Neuronal stem cell (in vitro differentiated cells): Measurements from ENCODE around the gene STARD7.

Experiments
- DNase-seq: peaks from one replicate; pipeline ENCODE4 v3.0.0-alpha.2; 2013; ENCODE audit warnings: low spot score
- H2AFZ ChIP-seq: one replicate; pipeline ENCODE4 v1.6.1; 2013; ENCODE audit warnings: mild to moderate bottlenecking, low read length, inconsistent platforms
- H2AK5ac ChIP-seq: 2 replicates; pipeline ENCODE4 v1.6.1; 2013; ENCODE audit warnings: low read depth, mild to moderate bottlenecking, inconsistent platforms, low read length, moderate library complexity, mixed read lengths
- H2BK120ac ChIP-seq: 2 replicates; pipeline ENCODE4 v1.6.1; 2013; ENCODE audit warnings: low read depth, mild to moderate bottlenecking, inconsistent platforms, low read length, moderate library complexity, mixed read lengths
- H2BK12ac ChIP-seq: one replicate; pipeline ENCODE4 v1.6.1; 2013; ENCODE audit warnings: low read length, inconsistent platforms
- H2BK15ac ChIP-seq: 2 replicates; pipeline ENCODE4 v1.6.1; 2013; ENCODE audit warnings: mild to moderate bottlenecking, low read length, inconsistent platforms, mixed read lengths
- H2BK5ac ChIP-seq: one replicate; pipeline ENCODE4 v1.6.1; 2013; ENCODE audit warnings: inconsistent platforms, mild to moderate bottlenecking, low read length, moderate library complexity
- H3K14ac ChIP-seq: one replicate; pipeline ENCODE4 v1.6.1; 2013; ENCODE audit warnings: low read length, inconsistent platforms
- H3K18ac ChIP-seq: 2 replicates; pipeline ENCODE4 v1.6.1; 2013; ENCODE audit warnings: low read length, inconsistent platforms
- H3K23ac ChIP-seq: 2 replicates; pipeline ENCODE4 v1.6.1; 2013; ENCODE audit warnings: low read depth, mild to moderate bottlenecking, mixed read lengths, low read length, inconsistent platforms; ENCODE audit not compliant: poor library complexity
- H3K27ac ChIP-seq: replicated peaks from 3 replicates; pipeline ENCODE4 v1.5.1; 2013; ENCODE audit warnings: low read length, inconsistent platforms
- H3K27me3 ChIP-seq, 3 experiments: 2 replicates each; pipeline ENCODE4 v1.6.1; 2013; ENCODE audit warnings: low read length in 3 of 3, mild to moderate bottlenecking in 2 of 3, inconsistent platforms in 1 of 3, low read depth in 1 of 3, mixed read lengths in 1 of 3, moderate library complexity in 1 of 3; ENCODE audit not compliant: control insufficient read depth in 3 of 3, insufficient read depth in 3 of 3
- H3K36me3 ChIP-seq, 2 donors: replicated peaks in 1 of 2; 2 replicates each; pipeline ENCODE4 v1.6.1; 2013; ENCODE audit warnings: low read length in 2 of 2; ENCODE audit not compliant: control insufficient read depth in 2 of 2, insufficient read depth in 2 of 2
- H3K4ac ChIP-seq: 2 replicates; pipeline ENCODE4 v1.6.1; 2013; ENCODE audit warnings: inconsistent platforms, mild to moderate bottlenecking, low read length, moderate library complexity
- H3K4me1 ChIP-seq, 2 donors: 1 replicate in 1 of 2; 2 replicates in 1 of 2; pipeline ENCODE4 v1.6.1; 2013; ENCODE audit warnings: low read length in 2 of 2, low read depth in 1 of 2; ENCODE audit not compliant: control insufficient read depth in 2 of 2, insufficient read depth in 1 of 2
- H3K4me2 ChIP-seq: one replicate; pipeline ENCODE4 v1.6.1; 2013; ENCODE audit warnings: mild to moderate bottlenecking, low read length, inconsistent platforms; ENCODE audit not compliant: insufficient read depth, poor library complexity, severe bottlenecking
- H3K4me3 ChIP-seq, 2 donors: 2 replicates each; pipeline ENCODE4 v1.5.1; 2013; ENCODE audit warnings: low read length in 2 of 2, mild to moderate bottlenecking in 2 of 2, inconsistent platforms in 1 of 2, moderate library complexity in 1 of 2
- H3K79me1 ChIP-seq: one replicate; pipeline ENCODE4 v1.6.1; 2013; ENCODE audit warnings: low read depth, mild to moderate bottlenecking, inconsistent platforms, low read length, moderate library complexity
- H3K9ac ChIP-seq: one replicate; pipeline ENCODE4 v1.6.1; 2013; ENCODE audit warnings: mild to moderate bottlenecking, low read depth, low read length, inconsistent platforms; ENCODE audit not compliant: poor library complexity
- H3K9me3 ChIP-seq, 2 donors: replicated peaks in 1 of 2; 2 replicates each; pipeline versions ENCODE3 to v1.6.1; 2013; ENCODE audit warnings: low read length in 2 of 2, mild to moderate bottlenecking in 2 of 2, inconsistent platforms in 1 of 2, low read depth in 1 of 2, mixed read lengths in 1 of 2, moderate library complexity in 1 of 2; ENCODE audit not compliant: control insufficient read depth in 2 of 2, insufficient read depth in 1 of 2
- H4K8ac ChIP-seq: one replicate; pipeline ENCODE4 v1.6.1; 2013; ENCODE audit warnings: low read depth, mild to moderate bottlenecking, inconsistent platforms, low read length, moderate library complexity
- H4K91ac ChIP-seq: one replicate; pipeline ENCODE4 v1.6.1; 2013; ENCODE audit warnings: low read length, low read depth, mild to moderate bottlenecking, inconsistent platforms; ENCODE audit not compliant: poor library complexity
- WGBS, 2 donors: extraction: QIAGEN DNeasy Blood & Tissue Kit; methylation state at CpG; one replicate each; pipeline ENCODE4 v1.1.7; 2013; ENCODE audit warnings: missing lambda C conversion rate in 2 of 2, mixed read lengths in 1 of 2; ENCODE audit not compliant: insufficient read length in 2 of 2, insufficient replicate concordance in 1 of 2; ENCODE audit errors: extremely low coverage in 2 of 2; 5-methylcytosine and 5-hydroxymethylcytosine counted together

Gene STARD7

DNA sequence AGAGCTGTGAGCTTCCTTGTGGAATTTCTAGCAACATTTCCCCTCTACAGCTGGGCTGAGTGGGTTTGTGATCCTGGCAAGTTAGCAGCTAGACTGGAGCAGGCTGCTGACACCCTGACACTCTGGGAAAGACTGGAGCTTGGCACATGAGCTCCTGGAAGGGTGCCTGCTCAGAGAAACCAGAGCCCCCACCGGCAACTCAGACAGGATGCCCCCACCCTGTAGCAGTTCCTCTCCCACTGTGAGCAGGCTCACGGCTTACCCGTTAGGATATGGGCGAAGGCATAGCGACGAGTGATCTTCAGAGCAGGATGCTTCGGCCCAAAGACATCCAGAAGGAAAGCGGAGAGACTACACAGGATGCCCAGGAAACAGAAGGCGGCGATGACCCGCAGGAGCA, 45.9 kb upstream of the STARD7 start:
- no CpG with 5 or more reads among the region's 11 CpGs for WGBS, 2 donors
- H3K36me3 ChIP-seq = peaks cover 16 to 77% of the 10 kb centered on the region in 2 donors

GRCh38 chr2:96253006-96253405, 44.4 kb upstream of the STARD7 start:
- Histone ChIP-seq H3K79me1 (peaks cover 2% of the 10 kb centered on the region), H2BK120ac (no peak overlapping the region), H3K36me3 (peaks cover 14 to 61% of the 10 kb centered on the region in 2 donors), H2AK5ac (no peak overlapping the region), H2BK5ac (no peak overlapping the region), H3K18ac (no peak overlapping the region), H3K4me1 (peaks cover 3 to 8% of the 10 kb centered on the region in 2 donors), H4K91ac (no peak overlapping the region), H3K23ac (no peak overlapping the region), H2BK12ac (no peak overlapping the region), H3K14ac (no peak overlapping the region), H3K9ac (no peak overlapping the region), H3K9me3 (no peaks in the 10 kb centered on the region), H3K4ac (no peak overlapping the region), H3K27ac (no peak overlapping the region), H2AFZ (no peak overlapping the region), H3K4me2 (no peak overlapping the region), H3K27me3 (no peaks in the 10 kb centered on the region), H3K4me3 (no peak overlapping the region), H4K8ac (no peak overlapping the region), H2BK15ac (no peak overlapping the region)
- WGBS, 2 donors = no CpG with 5 or more reads among the region's 7 CpGs
- no peak for DNase-seq

More for the DNA sequence above, 45.9 kb upstream of the STARD7 start:
- Histone ChIP-seq H3K18ac (no peak overlapping the region), H3K14ac (no peak overlapping the region), H3K27me3 (no peaks in the 10 kb centered on the region), H3K4me2 (no peak overlapping the region), H3K4me3 (no peak overlapping the region), H3K4me1 (peaks cover 3 to 8% of the 10 kb centered on the region in 2 donors), H2BK5ac (no peak overlapping the region), H2BK15ac (no peak overlapping the region), H2BK12ac (no peak overlapping the region), H4K91ac (no peak overlapping the region), H2AFZ (no peak overlapping the region), H3K27ac (no peak overlapping the region), H2BK120ac (no peak overlapping the region), H3K4ac (no peak overlapping the region), H4K8ac (no peak overlapping the region), H3K23ac (no peak overlapping the region), H3K9ac (no peak overlapping the region), H2AK5ac (no peak overlapping the region), H3K79me1 (peaks cover 4% of the 10 kb centered on the region), H3K9me3 (no peaks in the 10 kb centered on the region)
- no peak for DNase-seq

- no peaks in the 10 kb centered on the region for H3K9me3 ChIP-seq
- H4K8ac ChIP-seq = no peak overlapping the region
- no peak overlapping the region for H3K27ac ChIP-seq
- H3K18ac ChIP-seq = no peak overlapping the region
- no peak overlapping the region for H3K14ac ChIP-seq
- H3K23ac ChIP-seq = no peak overlapping the region
- peak overlapping the region; percentile 83 for H3K9ac ChIP-seq
- no peak overlapping the region for H2BK15ac ChIP-seq
- no peak overlapping the region for H2BK5ac ChIP-seq
- no peak overlapping the region for H3K4ac ChIP-seq
- peaks cover 14 to 58% of the 10 kb centered on the region in 2 donors for H3K36me3 ChIP-seq
- H2AK5ac ChIP-seq = no peak overlapping the region
- H2AFZ ChIP-seq = no peak overlapping the region
- H3K4me1 ChIP-seq = peaks cover 3 to 8% of the 10 kb centered on the region in 2 donors
- H2BK12ac ChIP-seq = no peak overlapping the region
- H3K27me3 ChIP-seq = no peaks in the 10 kb centered on the region
- no peak overlapping the region for H2BK120ac ChIP-seq
- H4K91ac ChIP-seq = no peak overlapping the region
- no peak overlapping the region for H3K4me3 ChIP-seq
- DNase-seq = no peak
- WGBS, 2 donors = no CpG with 5 or more reads among the region's 8 CpGs
- H3K79me1 ChIP-seq = peaks cover 2% of the 10 kb centered on the region
- H3K4me2 ChIP-seq = no peak overlapping the region
These were observed 43.9 kb upstream of the STARD7 start for GRCh38 chr2:96252526-96252925.

- DNase-seq = peak; percentile 74
- Histone ChIP-seq H3K9me3 (no peaks in the 10 kb centered on the region), H3K4me3 (no peak overlapping the region), H4K8ac (no peak overlapping the region), H3K9ac (no peak overlapping the region), H4K91ac (no peak overlapping the region), H3K18ac (no peak overlapping the region), H3K79me1 (peaks cover 2% of the 10 kb centered on the region), H2BK120ac (no peak overlapping the region), H2BK15ac (no peak overlapping the region), H3K23ac (no peak overlapping the region), H3K14ac (no peak overlapping the region), H3K27ac (peak overlapping the region; percentile 41), H2BK12ac (no peak overlapping the region), H3K4me1 (peaks cover 4 to 8% of the 10 kb centered on the region in 2 donors), H3K4ac (no peak overlapping the region), H2BK5ac (no peak overlapping the region), H3K4me2 (peak overlapping the region; percentile 48), H2AK5ac (no peak overlapping the region), H2AFZ (peak overlapping the region; percentile 30), H3K27me3 (no peaks in the 10 kb centered on the region), H3K36me3 (peaks cover 14 to 56% of the 10 kb centered on the region in 2 donors)
- WGBS, 2 donors = no CpG with 5 or more reads among the region's 6 CpGs
These were observed 43.2 kb upstream of the STARD7 start for GRCh38 chr2:96251721-96252292.
